ENCODE measurements around the gene ZNF496.
"Not testable (repeated sequence)": the region's sequence is repeated elsewhere in the genome, so short reads cannot be mapped to it uniquely, and the experiment has no call there.

The ZNF496 gene

GRCh38 chr1:247358920-247359319, 27.3 kb upstream of the ZNF496 start:
- no peak for DNase-seq

GRCh38 chr1:247357781-247358211, 26.1 kb upstream of the ZNF496 start:
- DNase-seq, result no peak

DNA sequence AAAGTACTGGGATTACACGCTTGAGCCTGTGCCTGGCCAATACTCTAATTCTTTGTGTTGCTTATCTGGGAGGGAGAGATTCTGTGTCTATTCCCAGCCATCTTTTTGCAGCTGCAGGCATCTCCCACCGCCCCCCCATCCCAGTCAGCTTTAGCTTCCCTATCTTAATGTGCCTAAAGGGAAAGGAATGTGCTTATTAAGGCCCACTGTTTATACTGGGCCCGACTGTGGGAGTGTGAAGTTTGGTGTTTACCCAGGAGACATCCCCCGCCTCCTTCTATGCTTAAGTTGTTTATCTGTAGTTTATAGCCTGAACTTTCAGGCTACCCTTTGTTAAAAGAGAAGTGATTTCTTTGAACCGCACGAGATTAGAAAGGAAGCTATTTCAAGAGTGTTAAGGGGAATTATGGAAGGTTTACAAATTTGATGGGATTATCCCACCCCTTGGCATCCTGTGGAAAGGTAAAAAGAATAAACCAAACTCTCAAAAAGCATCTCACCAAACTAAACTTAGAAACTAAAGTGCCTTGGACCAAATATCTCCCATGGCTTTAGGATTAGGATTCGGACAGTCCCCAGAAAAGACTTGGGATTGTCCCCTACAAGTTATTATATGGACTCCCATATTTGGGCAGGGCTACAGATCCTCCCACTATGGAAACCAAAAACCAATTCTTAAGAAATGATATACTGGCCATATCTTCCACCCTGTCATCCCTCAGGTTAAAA, 25.5 kb upstream of the ZNF496 start:
- no peak for DNase-seq

GRCh38 chr1:247355160-247355559, 23.5 kb upstream of the ZNF496 start:
- not testable (repeated sequence) for DNase-seq

DNA sequence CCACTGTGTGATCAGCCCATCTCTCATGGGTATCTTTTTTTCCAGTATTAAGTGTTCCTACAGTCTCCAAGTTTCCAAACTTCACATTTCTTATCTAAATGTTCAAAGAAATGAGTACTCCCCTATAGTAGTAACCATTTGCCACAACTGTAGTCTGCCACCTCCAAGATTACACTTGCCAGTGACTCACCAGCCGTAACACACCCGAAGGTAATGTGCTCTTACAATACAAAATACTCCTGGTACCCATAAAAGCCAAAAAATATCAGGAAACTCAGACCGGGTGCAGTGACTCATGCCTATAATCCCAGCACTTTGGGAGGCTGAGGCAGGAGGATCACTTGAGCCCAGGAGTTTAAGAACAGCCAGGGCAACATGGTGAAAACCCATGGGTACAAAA, 20.5 kb upstream of the ZNF496 start:
- no peak for DNase-seq

DNA sequence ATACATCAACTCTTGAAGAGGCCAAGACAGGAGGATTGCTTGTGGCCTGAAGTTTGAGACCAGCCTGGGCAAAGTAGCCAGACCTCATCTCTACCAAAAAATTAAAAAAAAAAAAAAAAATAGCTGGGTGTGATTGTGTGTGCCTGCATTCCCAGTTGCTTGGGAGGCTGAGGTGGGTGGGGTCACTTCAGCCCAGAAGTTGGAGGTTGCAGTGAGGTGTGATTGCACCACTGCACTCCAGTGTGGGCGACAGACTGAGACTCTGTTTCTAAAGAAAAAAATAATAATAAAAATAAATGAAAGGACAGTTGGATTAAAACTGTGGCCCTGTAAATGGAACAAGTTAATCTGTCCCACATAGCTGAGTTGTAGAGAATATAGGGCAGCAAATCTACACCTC, 18.9 kb upstream of the ZNF496 start:
- no peak for DNase-seq

- no peak for DNase-seq
Measured at GRCh38 chr1:247347477-247348222, 16.0 kb upstream of the ZNF496 start.

- DNase-seq, result no peak
Measured at GRCh38 chr1:247345881-247346280, 14.2 kb upstream of the ZNF496 start.

DNA sequence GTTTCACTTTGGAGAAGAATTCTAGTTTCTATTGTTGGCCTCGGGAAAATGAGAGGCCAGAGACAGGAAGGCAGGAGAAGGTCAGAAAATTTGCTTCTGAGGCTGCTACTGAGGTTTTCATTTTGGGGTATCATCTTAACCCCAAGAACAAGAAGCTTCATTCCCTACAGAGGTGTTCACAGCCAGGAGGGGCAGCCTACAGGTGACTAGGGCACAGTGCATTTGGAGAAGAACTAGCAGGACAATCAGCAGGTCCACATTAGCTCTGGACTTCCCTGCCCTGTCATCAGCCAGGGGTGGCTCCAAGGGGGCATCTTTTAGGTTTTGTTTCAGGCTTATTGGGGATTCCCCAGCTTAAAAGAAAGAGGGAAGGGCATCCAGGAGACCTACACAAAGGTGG, 12.1 kb upstream of the ZNF496 start:
- no peak for DNase-seq

- no peak for DNase-seq
Measured at GRCh38 chr1:247338723-247339275, 7.1 kb upstream of the ZNF496 start.

DNA sequence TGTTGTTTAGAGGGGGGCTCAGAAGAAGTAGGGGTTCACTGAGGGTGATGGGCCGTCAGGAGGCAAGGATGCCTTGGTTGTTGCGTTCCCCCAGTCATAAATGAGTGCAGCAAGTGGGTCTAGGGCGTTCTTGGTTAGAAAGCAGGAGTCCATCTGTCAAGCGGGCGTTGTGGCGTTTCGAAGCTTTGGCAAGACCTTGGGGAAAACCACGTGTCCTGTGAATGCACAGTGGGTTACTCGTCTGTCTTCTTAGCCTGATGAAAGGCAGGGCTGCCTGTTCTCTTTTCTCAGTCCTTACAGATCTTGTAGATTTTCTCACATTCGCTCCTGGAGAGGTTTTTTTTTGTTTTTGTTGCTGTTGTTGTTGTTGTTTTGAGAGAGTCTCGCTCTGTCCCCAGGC, 6.3 kb upstream of the ZNF496 start:
- no peak for DNase-seq

- no peak for DNase-seq
Measured at GRCh38 chr1:247337250-247337746, 5.6 kb upstream of the ZNF496 start.

- DNase-seq, result no peak
Measured at GRCh38 chr1:247336390-247336789, 4.7 kb upstream of the ZNF496 start.

GRCh38 chr1:247335882-247336281, 4.2 kb upstream of the ZNF496 start:
- no peak for DNase-seq

GRCh38 chr1:247334378-247335133, 2.9 kb upstream of the ZNF496 start:
- DNase-seq, result no peak

DNA sequence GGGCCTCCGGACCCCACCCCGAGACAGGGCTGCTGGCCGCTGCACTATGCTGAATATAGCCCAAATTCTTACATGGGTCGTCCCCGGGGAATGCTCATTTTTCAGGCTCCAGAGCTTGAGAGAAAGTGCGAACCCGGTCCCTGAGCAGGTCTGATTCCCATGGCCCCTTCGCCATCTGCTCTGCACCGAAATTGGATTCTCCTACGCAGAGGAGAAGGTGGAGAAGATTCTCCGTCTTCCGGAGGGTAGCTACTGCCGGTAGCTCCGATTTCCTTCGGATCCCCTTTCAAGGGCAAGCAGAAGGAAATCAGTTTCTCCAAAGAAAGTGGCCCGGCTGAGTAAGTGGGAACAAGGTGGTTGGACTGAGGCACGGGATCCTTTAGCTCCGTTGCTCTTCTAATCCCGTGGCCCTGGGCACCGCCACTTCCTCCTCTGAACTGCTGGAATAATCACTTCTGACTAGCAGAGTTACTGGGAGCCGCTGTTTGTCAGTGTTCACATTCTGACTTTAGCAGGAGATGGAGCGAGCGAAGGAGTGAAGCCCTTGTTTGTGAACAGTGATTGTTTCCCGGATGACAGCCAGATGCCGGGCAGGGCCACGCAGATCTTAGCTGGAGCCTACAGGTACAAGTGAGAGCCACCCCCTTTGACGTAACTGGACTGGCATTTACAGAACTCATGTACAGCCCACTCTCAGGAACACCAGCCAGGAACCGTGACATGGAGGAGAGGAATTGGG, 1.1 kb upstream of the ZNF496 start:
- DNase-seq, result no peak

DNA sequence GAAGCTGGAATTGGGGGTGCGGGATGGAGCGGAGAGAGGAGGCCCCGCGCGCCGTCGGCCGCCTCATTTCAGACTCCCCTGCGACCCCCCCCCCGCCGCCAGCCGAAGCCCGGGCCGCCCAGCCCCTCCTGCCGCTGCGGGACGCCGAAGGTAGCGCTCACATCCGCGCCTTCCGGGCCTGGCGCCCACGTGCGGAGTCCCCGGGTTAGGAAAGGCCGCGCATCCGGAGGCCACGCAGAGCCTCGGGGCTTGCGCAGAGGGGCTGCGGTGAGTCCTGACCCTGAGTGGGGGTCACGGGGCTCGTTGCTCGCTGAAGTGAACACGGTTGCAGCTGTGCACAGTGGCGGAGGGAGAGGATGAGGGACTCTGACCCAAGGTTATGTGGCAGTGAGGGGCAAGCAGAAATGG, 552 bp upstream of the ZNF496 start:
- DNase-seq, result peak; percentile 43

DNA sequence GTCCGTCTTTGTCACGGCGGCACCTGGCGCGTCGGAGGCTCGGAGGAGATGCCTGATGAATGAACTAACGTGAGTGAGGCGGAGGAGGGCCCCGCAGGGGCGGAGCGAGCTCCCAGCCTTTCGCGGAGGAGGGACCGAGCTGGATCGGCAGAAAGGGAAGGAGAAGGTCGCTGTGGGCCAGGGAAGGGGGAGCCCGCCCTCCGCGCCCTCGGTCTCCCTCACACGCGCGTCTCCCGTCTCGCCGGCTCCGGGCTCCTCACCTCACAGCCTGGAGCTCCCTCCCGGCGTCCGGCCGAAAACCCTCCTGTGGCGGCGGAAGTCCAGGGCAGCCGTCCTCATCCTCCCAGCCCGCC, 519 bp downstream of the ZNF496 start:
- peak; percentile 57 for DNase-seq

DNA sequence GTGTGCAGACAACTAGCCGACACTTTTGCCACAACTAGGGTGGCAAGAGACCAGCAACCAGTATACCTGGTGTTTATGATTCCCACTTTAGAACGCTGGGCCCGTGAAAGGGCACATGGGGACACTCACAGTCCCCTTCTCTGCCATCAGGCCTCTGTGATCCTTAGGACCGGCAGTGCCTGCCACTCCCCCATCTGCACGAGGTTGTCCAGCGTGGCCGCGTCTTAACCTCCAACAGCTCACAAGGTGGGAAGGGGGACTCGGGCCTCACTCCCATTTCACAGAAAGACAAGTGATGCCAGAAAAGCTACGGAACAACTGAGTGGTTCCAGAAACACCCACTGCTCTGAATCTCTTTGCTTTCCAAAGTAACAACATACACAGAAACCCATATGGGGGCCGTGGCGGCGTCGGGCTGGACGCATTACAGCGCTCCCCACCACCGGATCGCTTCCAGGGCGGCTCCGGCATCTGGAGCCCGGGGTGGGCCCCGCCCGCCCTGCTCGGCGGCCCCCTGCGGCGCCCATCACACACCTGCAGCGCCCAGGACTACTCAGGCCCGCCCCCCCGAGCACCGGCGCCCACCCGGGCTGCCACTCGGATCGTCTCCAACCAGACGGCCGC, 1.0 kb downstream of the ZNF496 start:
- DNase-seq, result no peak

GRCh38 chr1:247329097-247329617, 2.5 kb downstream of the ZNF496 start:
- no peak for DNase-seq

DNA sequence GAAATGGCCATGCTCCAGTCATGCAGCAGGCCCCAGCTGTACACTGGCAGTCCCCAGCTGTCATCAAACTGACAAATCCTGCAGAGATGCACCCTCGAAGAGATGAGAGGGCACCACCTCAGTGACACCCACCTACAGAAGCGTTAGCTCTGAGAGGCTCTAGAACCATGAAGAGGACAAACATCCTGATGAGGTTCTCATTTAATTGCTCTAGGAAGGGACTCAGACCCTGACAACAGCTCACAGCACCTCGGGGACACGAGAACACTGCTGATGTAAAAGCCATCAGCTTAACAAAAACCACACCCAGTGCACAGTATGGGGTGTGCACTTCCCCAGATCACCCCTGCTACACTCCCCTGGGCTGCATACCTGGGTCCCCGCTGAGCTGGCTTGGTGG, 3.4 kb downstream of the ZNF496 start:
- no peak for DNase-seq
